G401.6 (cell line): ENCODE data around the gene PITPNM2.
"Not testable (repeated sequence)": the region's sequence is repeated elsewhere in the genome, so short reads cannot be mapped to it uniquely, and the experiment has no call there.

ENCODE experiments used
- FAIRE-seq: peaks from 2 replicates; lab custom pipeline; 2012; peaks lifted over from hg19 to GRCh38; lab: Jason Lieb, UNC

Gene PITPNM2

GRCh38 chr12:123120452-123121166, 30.3 kb downstream of the PITPNM2 start:
- FAIRE-seq, result no peak

GRCh38 chr12:123119808-123120207, 31.1 kb downstream of the PITPNM2 start:
- FAIRE-seq, result no peak

- FAIRE-seq, result no peak
These were observed 32.4 kb downstream of the PITPNM2 start for GRCh38 chr12:123118497-123118896.

- FAIRE-seq, result no peak
These were observed 35.3 kb downstream of the PITPNM2 start for GRCh38 chr12:123115409-123116121.

- no peak for FAIRE-seq
These were observed 36.4 kb downstream of the PITPNM2 start for GRCh38 chr12:123114304-123115083.

- no peak for FAIRE-seq
These were observed 37.9 kb downstream of the PITPNM2 start for GRCh38 chr12:123113026-123113425.

- no peak for FAIRE-seq
These were observed 39.3 kb downstream of the PITPNM2 start for GRCh38 chr12:123111498-123112165.

- no peak for FAIRE-seq
These were observed 41.5 kb downstream of the PITPNM2 start for GRCh38 chr12:123109319-123109772.

GRCh38 chr12:123108682-123109066, 42.2 kb downstream of the PITPNM2 start:
- FAIRE-seq, result no peak

GRCh38 chr12:123107926-123108681, 42.8 kb downstream of the PITPNM2 start:
- no peak for FAIRE-seq

GRCh38 chr12:123106640-123107359, 44.1 kb downstream of the PITPNM2 start:
- no peak for FAIRE-seq

GRCh38 chr12:123105211-123105826, 45.6 kb downstream of the PITPNM2 start:
- no peak for FAIRE-seq

GRCh38 chr12:123104809-123105208, 46.1 kb downstream of the PITPNM2 start:
- FAIRE-seq, result no peak

GRCh38 chr12:123104094-123104493, 46.8 kb downstream of the PITPNM2 start:
- not testable (repeated sequence) for FAIRE-seq

- FAIRE-seq, result no peak
These were observed 47.9 kb downstream of the PITPNM2 start for GRCh38 chr12:123102781-123103503.

- no peak for FAIRE-seq
These were observed 48.5 kb downstream of the PITPNM2 start for GRCh38 chr12:123102366-123102765.

GRCh38 chr12:123101526-123101925, 49.4 kb downstream of the PITPNM2 start:
- FAIRE-seq, result no peak
